NCI-H82 treated with DMSO at 0.1 percent for 48 hours (cell line): ENCODE results near the gene TMEM163.

ENCODE experiments used
- DNase-seq: peaks from one replicate; lab custom pipeline; 2025; ENCODE audit not compliant: unreplicated experiment; lab: John Stamatoyannopoulos, UW

TMEM163 gene

GRCh38 chr2:134461511-134461910 lies 257.3 kb downstream of the TMEM163 start:
- DNase-seq, result no peak

DNA sequence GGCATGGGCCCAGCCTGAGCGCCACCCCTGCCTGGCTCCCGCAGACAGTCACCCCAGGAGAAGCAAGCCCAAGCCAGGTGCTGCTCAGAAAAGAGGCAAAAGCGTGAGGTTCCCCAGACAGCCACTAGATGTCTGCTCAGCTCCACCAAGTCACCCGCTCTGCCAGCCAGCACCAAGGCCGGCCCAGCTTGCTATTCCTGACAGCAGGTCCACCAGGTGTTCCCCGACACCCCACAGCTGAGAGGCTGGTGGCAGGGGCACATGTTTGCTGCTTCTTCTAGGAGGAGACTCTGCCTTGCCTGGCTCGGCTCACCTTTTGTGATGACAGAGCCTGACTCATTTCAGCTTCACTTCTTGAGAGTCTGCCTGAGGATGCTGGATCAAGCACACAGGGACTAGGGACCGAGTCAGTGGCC lies 258.2 kb downstream of the TMEM163 start:
- peak; percentile 61 for DNase-seq

GRCh38 chr2:134459706-134460406 lies 258.9 kb downstream of the TMEM163 start:
- DNase-seq, result no peak

GRCh38 chr2:134458950-134459349 lies 259.9 kb downstream of the TMEM163 start:
- no peak for DNase-seq

DNA sequence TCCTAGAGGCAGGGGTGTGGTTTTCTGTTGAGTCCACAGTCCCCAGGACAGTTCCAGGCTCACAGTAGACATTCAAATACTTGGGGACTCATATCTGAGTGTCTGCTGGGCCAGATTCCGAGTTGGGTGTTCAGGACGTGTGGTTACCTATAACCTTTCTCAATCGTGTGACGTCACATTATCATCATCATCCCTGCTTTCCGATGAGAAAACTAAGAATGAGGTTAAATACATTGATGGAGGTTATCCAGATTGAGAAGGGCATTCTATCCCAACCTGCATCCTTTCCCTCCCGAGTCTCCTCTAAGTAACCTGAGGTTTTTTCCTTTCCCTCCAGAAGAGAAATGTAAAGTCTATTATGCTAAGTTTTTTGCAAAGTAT lies 260.3 kb downstream of the TMEM163 start:
- DNase-seq, result no peak

GRCh38 chr2:134457765-134458472 lies 260.9 kb downstream of the TMEM163 start:
- DNase-seq, result no peak

DNA sequence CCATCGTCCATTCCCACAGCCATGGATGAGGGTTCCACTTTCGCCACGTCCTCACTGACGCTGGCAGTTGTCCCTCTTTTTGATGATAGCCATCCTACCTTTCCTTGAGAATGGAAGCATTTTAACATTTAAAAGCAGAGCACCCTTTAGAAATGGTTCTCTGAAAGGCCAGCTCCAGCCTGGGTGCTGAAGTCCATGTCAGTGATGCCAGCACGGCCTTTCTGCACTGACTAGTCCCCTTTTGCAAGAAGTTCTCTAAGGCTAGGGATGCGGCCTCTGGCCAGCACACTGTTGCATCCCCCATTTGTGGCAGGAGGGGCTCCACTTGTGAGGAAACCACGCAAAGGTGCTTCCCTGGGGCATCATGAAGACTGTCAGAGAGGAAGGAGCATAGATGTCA lies 261.4 kb downstream of the TMEM163 start:
- no peak for DNase-seq

GRCh38 chr2:134455426-134455825 lies 263.4 kb downstream of the TMEM163 start:
- DNase-seq, result no peak

GRCh38 chr2:134454931-134455330 lies 263.9 kb downstream of the TMEM163 start:
- no peak for DNase-seq

DNA sequence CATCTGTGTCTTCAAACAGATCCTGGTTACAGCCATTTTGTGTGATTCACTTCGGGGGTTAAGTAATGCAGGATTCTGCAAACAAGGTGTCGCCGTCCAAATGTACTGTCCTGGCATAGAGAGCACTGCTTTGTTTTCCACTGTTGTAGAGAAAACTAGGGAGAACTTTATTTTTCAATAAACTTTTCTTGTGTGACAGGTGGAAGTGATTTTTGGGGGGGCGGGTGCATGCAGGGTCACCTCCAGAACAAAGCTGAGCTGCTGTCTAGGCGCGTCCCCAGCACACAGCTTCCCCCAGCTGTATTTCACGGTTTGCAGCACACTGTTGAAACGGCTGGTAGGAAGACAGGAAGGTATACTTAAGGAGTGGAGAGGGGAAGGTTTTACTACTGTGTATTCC lies 264.4 kb downstream of the TMEM163 start:
- DNase-seq, result no peak

- no peak for DNase-seq
These were observed 264.8 kb downstream of the TMEM163 start for GRCh38 chr2:134453973-134454372.

- DNase-seq, result no peak
These were observed 265.3 kb downstream of the TMEM163 start for GRCh38 chr2:134453476-134453875.

DNA sequence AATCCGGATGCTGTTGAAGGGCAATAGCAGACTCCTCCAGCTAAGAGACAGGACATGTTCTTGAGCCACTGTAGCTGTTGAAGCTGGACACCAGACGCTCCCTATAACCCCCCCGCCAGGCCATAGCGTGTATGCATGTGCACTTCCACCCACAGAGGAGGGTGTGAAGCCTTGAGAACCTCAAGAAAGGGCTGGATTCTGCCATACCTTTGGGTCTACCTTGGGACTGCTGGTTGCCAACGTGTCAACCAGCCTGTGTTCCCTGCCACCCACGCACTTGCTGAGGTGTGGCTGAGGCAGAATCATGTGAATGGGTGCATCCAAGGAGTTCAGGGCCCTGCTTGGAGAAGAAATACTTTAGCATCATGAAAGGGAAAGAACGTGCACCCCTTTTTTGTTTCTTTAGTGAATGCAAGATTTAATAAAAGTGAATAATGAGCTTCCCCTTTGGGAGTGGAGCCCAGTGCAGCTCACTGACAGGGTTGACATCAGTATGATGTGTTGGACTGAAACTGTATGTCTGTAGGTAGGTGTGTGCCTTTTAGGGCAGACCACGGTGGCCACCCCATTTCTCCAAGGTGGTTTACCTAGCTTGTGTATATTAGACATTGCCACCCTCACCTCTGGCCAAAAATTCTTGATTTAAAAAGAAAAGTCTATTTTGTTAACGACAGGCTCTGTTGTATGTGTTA lies 266.6 kb downstream of the TMEM163 start:
- no peak for DNase-seq

DNA sequence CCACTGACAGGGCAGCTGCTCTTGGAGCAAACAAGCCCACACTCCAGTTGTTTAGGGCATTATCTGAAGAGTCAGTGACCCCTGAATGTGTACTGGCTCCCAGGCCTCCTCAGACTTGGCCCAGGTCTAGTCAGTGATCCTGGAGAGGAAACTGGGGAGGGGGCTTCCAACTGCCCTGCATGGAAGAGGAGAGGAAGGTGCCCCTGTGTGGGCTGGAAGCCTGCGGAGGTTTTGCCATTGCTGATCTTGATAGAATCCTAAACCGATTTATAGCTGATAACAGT lies 267.5 kb downstream of the TMEM163 start:
- DNase-seq, result no peak

DNA sequence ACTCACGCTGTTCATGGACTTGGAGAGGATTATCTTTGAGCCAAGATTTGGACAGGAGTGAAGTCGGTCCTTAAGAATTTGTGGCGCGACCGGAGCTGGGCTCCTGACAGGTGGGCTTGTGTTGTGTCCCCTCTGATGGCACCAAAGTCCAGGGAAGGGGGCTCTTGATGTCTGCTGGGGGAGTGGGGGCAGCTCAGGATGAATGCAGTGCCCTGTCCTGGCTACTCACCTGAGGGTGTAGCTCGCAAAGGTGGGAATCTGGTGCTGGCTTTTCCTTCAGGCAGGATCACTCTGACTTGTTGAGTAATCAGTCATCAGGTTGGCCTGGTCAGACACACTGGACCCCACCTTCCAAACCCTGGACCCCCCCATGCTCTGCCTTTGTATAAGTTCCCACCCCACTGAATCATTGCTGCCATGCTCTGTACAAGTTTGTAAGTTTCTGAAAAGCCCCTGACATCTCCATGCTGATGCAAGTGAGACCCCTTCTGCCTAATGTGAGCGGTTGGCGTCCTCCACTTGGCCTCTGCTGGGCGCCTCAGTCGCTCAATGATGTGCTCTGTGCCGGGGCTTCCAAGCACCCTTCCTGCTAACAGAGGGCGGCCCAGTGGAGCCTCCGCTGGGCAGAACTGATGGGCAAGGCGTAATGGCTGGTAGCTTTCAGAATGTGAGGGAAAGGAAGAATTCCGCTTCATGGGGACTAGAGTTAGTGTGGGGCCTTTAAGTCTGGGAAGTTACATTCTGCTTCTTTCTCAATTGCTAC lies 268.9 kb downstream of the TMEM163 start:
- no peak for DNase-seq

GRCh38 chr2:134449157-134449556 lies 269.6 kb downstream of the TMEM163 start:
- no peak for DNase-seq

GRCh38 chr2:134448650-134449049 lies 270.1 kb downstream of the TMEM163 start:
- no peak for DNase-seq

DNA sequence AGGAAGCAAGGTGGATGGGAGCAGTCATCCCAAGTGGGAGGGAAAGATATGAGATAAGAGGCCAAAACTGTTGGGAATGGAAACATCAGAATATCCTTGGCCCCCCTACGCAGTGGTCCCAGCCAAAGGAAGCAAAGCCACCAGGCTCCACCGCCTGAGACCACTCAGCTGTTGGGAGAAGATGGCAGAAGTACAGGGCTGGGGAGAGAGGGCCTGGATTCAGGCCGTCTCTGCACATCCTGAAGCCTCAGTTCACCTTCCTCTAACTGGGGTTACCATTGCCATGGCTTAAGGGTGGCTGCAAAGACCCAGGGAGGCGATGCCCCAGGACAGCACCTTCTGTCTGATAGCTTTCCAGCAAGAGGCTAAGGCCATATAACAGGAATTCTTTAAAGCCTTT lies 271.1 kb downstream of the TMEM163 start:
- no peak for DNase-seq

DNA sequence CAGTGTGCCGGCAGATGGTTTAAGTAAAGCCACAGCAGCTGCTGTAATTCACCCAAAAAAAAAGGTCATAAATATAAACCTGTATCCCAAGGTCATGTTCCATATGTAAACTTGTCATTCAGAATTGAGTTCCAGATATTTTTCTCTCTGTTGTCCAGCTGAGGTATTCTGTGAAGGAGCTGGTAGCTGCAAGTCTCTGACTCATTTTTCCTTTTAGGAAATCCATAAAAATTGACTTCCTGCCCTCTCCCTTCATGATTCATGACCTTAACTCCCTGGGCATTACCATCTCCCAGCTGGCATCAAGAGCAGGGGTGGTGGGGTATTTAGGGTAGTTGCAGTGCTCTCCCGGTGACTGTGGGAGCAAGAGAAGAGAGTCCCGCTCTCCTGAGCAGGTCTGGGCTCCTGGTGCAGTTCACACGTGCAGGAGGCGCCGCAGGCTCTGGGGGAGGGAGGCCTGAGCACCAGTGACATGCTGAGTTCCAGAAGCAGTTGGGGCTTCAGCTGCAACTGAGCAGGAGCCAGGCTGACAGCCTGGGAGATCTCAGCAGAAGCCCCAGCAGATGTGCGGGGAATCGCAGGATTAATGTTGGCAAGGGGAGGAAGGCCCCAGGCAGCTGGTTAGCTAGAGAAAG lies 272.3 kb downstream of the TMEM163 start:
- peak; percentile 56 for DNase-seq

DNA sequence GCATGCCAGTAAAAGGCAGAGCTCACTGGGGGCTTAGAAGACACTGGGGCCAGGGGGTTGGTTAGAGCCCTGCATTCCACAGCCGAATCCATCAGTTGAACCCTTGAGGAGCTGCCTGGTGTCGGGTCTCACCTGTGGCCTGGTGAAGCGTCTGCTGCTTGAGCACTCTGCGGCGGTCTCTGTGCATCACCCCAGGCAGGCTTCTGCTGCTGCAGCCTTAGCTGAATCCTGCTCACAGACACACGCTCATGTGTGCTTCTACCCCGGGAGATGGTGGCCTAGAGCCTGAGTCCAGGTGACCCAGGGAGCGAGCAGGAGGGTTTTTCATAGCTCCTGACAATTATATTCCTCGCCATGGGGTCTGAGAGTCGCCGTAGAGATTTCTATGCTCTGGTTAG lies 272.8 kb downstream of the TMEM163 start:
- no peak for DNase-seq

GRCh38 chr2:134445116-134445515 lies 273.7 kb downstream of the TMEM163 start:
- no peak for DNase-seq
